ENCODE measurements around the gene CACNA1C. TPM values are rescaled to one million over a fixed set of nuclear protein-coding genes. Genes with fewer than 3 reads are reported as not detected.

The CACNA1C gene
- total RNA-seq, 1 donor = 16.6 TPM

- no peak for TF ChIP-seq CTCF (IDR thresholded peaks at IDR 0.05; ENCODE audit: insufficient read depth, low read length)
- DNase-seq (ENCODE audit: low read depth) = peak; percentile 74
- no peak overlapping the region for H3K4me3 ChIP-seq (ENCODE audit: low read depth, low read length)
Observed at GRCh38 chr12:2286461-2287131, 233.8 kb downstream of the CACNA1C start.

- H3K4me3 ChIP-seq (ENCODE audit: low read depth, low read length) = no peak overlapping the region
- DNase-seq (ENCODE audit: low read depth) = no peak
- TF ChIP-seq CTCF (IDR thresholded peaks at IDR 0.05; ENCODE audit: insufficient read depth, low read length) = no peak
Observed at GRCh38 chr12:2287151-2287550, 234.4 kb downstream of the CACNA1C start.

- no peak for TF ChIP-seq CTCF (IDR thresholded peaks at IDR 0.05; ENCODE audit: insufficient read depth, low read length)
- H3K4me3 ChIP-seq (ENCODE audit: low read depth, low read length) = no peak overlapping the region
- DNase-seq (ENCODE audit: low read depth) = no peak
Observed at GRCh38 chr12:2287589-2287988, 234.8 kb downstream of the CACNA1C start.

GRCh38 chr12:2288001-2288400 is 235.2 kb downstream of the CACNA1C start:
- peak; percentile 56 for DNase-seq (ENCODE audit: low read depth)
- TF ChIP-seq CTCF (IDR thresholded peaks at IDR 0.05; ENCODE audit: insufficient read depth, low read length) = no peak
- no peak overlapping the region for H3K4me3 ChIP-seq (ENCODE audit: low read depth, low read length)

- no peak for TF ChIP-seq CTCF (IDR thresholded peaks at IDR 0.05; ENCODE audit: insufficient read depth, low read length)
- DNase-seq (ENCODE audit: low read depth) = no peak
- H3K4me3 ChIP-seq (ENCODE audit: low read depth, low read length) = no peak overlapping the region
Observed at GRCh38 chr12:2288471-2288870, 235.7 kb downstream of the CACNA1C start.

GRCh38 chr12:2288875-2289274 is 236.1 kb downstream of the CACNA1C start:
- DNase-seq (ENCODE audit: low read depth) = no peak
- H3K4me3 ChIP-seq (ENCODE audit: low read depth, low read length) = no peak overlapping the region
- TF ChIP-seq CTCF (IDR thresholded peaks at IDR 0.05; ENCODE audit: insufficient read depth, low read length) = no peak

- no peak for TF ChIP-seq CTCF (IDR thresholded peaks at IDR 0.05; ENCODE audit: insufficient read depth, low read length)
- no peak for DNase-seq (ENCODE audit: low read depth)
Observed at GRCh38 chr12:2289525-2289924, 236.7 kb downstream of the CACNA1C start.

More at GRCh38 chr12:2289525-2289924, 236.7 kb downstream of the CACNA1C start:
- no peak overlapping the region for H3K4me3 ChIP-seq (ENCODE audit: low read depth, low read length)

Measured in fibroblast of the aortic adventitia (primary cell).